Measurements from ENCODE around the gene MTX3. TPM values are rescaled to one million over a fixed set of nuclear protein-coding genes. Genes with fewer than 3 reads are reported as not detected.

The MTX3 gene
- total and polyA plus RNA-seq, 2 donors (not counting 3 experiments of a cell fraction or from before 2014, with no cell fraction given), result 2.9 to 8.3 TPM

GRCh38 chr5:80033513-80033912 lies 42.5 kb upstream of the MTX3 start:
- FAIRE-seq (no peak), DNase-seq (ENCODE audit: low read depth, low spot score) (no peak)
- ChIA-PET CTCF (no interaction called here), POLR2A (no interaction called here)
- no peak overlapping the region for H3K4me2 ChIP-seq (ENCODE audit: insufficient read depth, low read length)
- intact Hi-C loops (cut with micrococcal nuclease) (no loop called here), dilution Hi-C loops (cut with MboI; ENCODE audit: extremely low pct_ligation_motif_present, low sequenced_read_pairs) (no loop called here)
- no TSS peak for BruUV-seq (replicated peaks)
- no peaks in the 10 kb centered on the region for H3K36me3 ChIP-seq (ENCODE audit: control insufficient read depth in 2 of 2, extremely low read depth in 1 of 2, insufficient read depth in 2 of 2, low read length in 2 of 2)
- H3K79me2 ChIP-seq (ENCODE audit: control insufficient read depth, insufficient read depth, low read length), result no peaks in the 10 kb centered on the region
- H3K9me3 ChIP-seq (replicated peaks; ENCODE audit: control insufficient read depth, insufficient read depth, low read length), result no peaks in the 10 kb centered on the region
- H4K20me1 ChIP-seq (replicated peaks; ENCODE audit: control insufficient read depth, extremely low read depth, insufficient read depth, low read length), result no peaks in the 10 kb centered on the region
- peaks cover 36 to 49% of the 10 kb centered on the region in 2 experiments for H3K27me3 ChIP-seq (ENCODE audit: control insufficient read depth in 2 of 2, insufficient read depth in 2 of 2, low read length in 2 of 2)
- H3K4me1 ChIP-seq (ENCODE audit: control insufficient read depth, extremely low read depth, insufficient read depth, low read length), result no peaks in the 10 kb centered on the region
- no peaks in the 10 kb centered on the region for H3K9me1 ChIP-seq (replicated peaks; ENCODE audit: control insufficient read depth, extremely low read depth, insufficient read depth, low read length)
- no peak overlapping the region for H3K27ac ChIP-seq (ENCODE audit: insufficient read depth, low read depth, low read length)
- H2AFZ ChIP-seq (ENCODE audit: low read depth, low read length), result no peak overlapping the region
- H3K9ac ChIP-seq (replicated peaks; ENCODE audit: extremely low read depth, insufficient read depth, low read length), result no peak overlapping the region
- TF ChIP-seq JUN (IDR thresholded peaks at IDR 0.05; ENCODE audit: borderline replicate concordance, insufficient read depth, insufficient read length, low read depth) (no peak), CTCF (IDR thresholded peaks at IDR 0.05; ENCODE audit: extremely low read depth in 1 of 2, insufficient read depth in 1 of 2, low read depth in 1 of 2, low read length in 2 of 2) (no peak), FOS (IDR thresholded peaks at IDR 0.05; ENCODE audit: borderline replicate concordance, insufficient read depth, low read length) (no peak), GATA2 (IDR thresholded peaks at IDR 0.05; ENCODE audit: insufficient read depth, insufficient read length, low read depth, low read length) (no peak), POLR2A (IDR thresholded peaks at IDR 0.05; ENCODE audit: low read depth, low read length) (no peak), MYC (IDR thresholded peaks at IDR 0.05; ENCODE audit: low read depth, low read length) (no peak)
- no peak overlapping the region for H3K4me3 ChIP-seq (replicated peaks in 1 of 3; ENCODE audit: insufficient read depth in 1 of 3, low read depth in 1 of 3, low read length in 3 of 3)

GRCh38 chr5:80031109-80031508 lies 40.0 kb upstream of the MTX3 start:
- dilution Hi-C loops (cut with MboI; ENCODE audit: extremely low pct_ligation_motif_present, low sequenced_read_pairs), result no loop called here
- FAIRE-seq (no peak), DNase-seq (ENCODE audit: low read depth, low spot score) (no peak)
- TF ChIP-seq EZH2 (IDR thresholded peaks at IDR 0.05; ENCODE audit: borderline replicate concordance, low read depth, low read length, severe bottlenecking) (no peak), GATA2 (IDR thresholded peaks at IDR 0.05; ENCODE audit: insufficient read depth, insufficient read length, low read depth, low read length) (no peak), POLR2AphosphoS5 (IDR thresholded peaks at IDR 0.05; ENCODE audit: insufficient read depth, low read depth, low read length) (no peak), MYC (IDR thresholded peaks at IDR 0.05; ENCODE audit: low read depth, low read length) (no peak), FOS (IDR thresholded peaks at IDR 0.05; ENCODE audit: borderline replicate concordance, insufficient read depth, low read length) (no peak), JUN (IDR thresholded peaks at IDR 0.05; ENCODE audit: borderline replicate concordance, insufficient read depth, insufficient read length, low read depth) (no peak), CTCF (IDR thresholded peaks at IDR 0.05; ENCODE audit: extremely low read depth in 1 of 2, insufficient read depth in 1 of 2, low read depth in 1 of 2, low read length in 2 of 2) (no peak), POLR2A (IDR thresholded peaks at IDR 0.05; ENCODE audit: low read depth, low read length) (no peak)
- TF ChIP-seq, protein P1, sequence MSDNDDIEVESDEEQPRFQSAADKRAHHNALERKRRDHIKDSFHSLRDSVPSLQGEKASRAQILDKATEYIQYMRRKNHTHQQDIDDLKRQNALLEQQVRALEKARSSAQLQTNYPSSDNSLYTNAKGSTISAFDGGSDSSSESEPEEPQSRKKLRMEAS (IDR thresholded peaks at IDR 0.05; ENCODE audit: insufficient read depth, insufficient read length), result no peak
- no peaks in the 10 kb centered on the region for H3K9me3 ChIP-seq (replicated peaks; ENCODE audit: control insufficient read depth, insufficient read depth, low read length)
- no peaks in the 10 kb centered on the region for H3K79me2 ChIP-seq (ENCODE audit: control insufficient read depth, insufficient read depth, low read length)
- no peak overlapping the region for H3K9ac ChIP-seq (replicated peaks; ENCODE audit: extremely low read depth, insufficient read depth, low read length)
- H3K4me3 ChIP-seq (replicated peaks in 1 of 3; ENCODE audit: insufficient read depth in 1 of 3, low read depth in 1 of 3, low read length in 3 of 3), result no peak overlapping the region
- BruUV-seq (replicated peaks), result no TSS peak
- no peaks in the 10 kb centered on the region for H3K9me1 ChIP-seq (replicated peaks; ENCODE audit: control insufficient read depth, extremely low read depth, insufficient read depth, low read length)
- intact Hi-C loops (cut with micrococcal nuclease), result no loop called here
- H4K20me1 ChIP-seq (replicated peaks; ENCODE audit: control insufficient read depth, extremely low read depth, insufficient read depth, low read length), result no peaks in the 10 kb centered on the region
- POLR2A ChIA-PET, result no interaction called here
- CTCF ChIA-PET, result no interaction called here
- H3K4me1 ChIP-seq (ENCODE audit: control insufficient read depth, extremely low read depth, insufficient read depth, low read length), result no peaks in the 10 kb centered on the region
- H2AFZ ChIP-seq (ENCODE audit: low read depth, low read length), result no peak overlapping the region
- H3K36me3 ChIP-seq (ENCODE audit: control insufficient read depth in 2 of 2, extremely low read depth in 1 of 2, insufficient read depth in 2 of 2, low read length in 2 of 2), result no peaks in the 10 kb centered on the region
- H3K27ac ChIP-seq (ENCODE audit: insufficient read depth, low read depth, low read length), result no peak overlapping the region
- no peak overlapping the region for H3K4me2 ChIP-seq (ENCODE audit: insufficient read depth, low read length)
- H3K27me3 ChIP-seq (ENCODE audit: control insufficient read depth in 2 of 2, insufficient read depth in 2 of 2, low read length in 2 of 2), result peaks cover 28 to 31% of the 10 kb centered on the region in 2 experiments
